Muscle layer of colon (tissue), 2 donors: ENCODE measurements around the gene SSMEM1.
A peak's percentile ranks its signal among the peaks of the same experiment; 100 is the strongest.

Experiments used
- H3K27ac ChIP-seq: one replicate; pipeline ENCODE4 v1.7.0; 2013; ENCODE audit warnings: low read depth, mild to moderate bottlenecking, low read length, moderate library complexity
- H3K27me3 ChIP-seq, 2 donors: one replicate each; pipeline ENCODE4 v1.7.0; 2013; ENCODE audit warnings: low read length in 2 of 2, mild to moderate bottlenecking in 2 of 2; ENCODE audit not compliant: insufficient read depth in 2 of 2, control insufficient read depth in 1 of 2
- H3K36me3 ChIP-seq: one replicate; pipeline ENCODE4 v1.7.0; 2013; ENCODE audit warnings: mild to moderate bottlenecking, low read length; ENCODE audit not compliant: insufficient read depth
- H3K4me1 ChIP-seq: one replicate; pipeline ENCODE4 v1.7.0; 2013; ENCODE audit warnings: mild to moderate bottlenecking, low read length; ENCODE audit not compliant: insufficient read depth
- H3K4me3 ChIP-seq, 2 donors: one replicate each; pipeline ENCODE4 v1.7.0; 2013; ENCODE audit warnings: low read length in 2 of 2, low read depth in 1 of 2, mild to moderate bottlenecking in 1 of 2, moderate library complexity in 1 of 2
- H3K9ac ChIP-seq: one replicate; pipeline ENCODE4 v1.7.0; 2013; ENCODE audit warnings: low read length
- H3K9me3 ChIP-seq: one replicate; pipeline ENCODE4 v1.7.0; 2013; ENCODE audit warnings: mild to moderate bottlenecking, low read length
- donor health status: abdominal sarcoma.
- donor health status: Adenocarcinoma of cecum.

Gene SSMEM1

DNA sequence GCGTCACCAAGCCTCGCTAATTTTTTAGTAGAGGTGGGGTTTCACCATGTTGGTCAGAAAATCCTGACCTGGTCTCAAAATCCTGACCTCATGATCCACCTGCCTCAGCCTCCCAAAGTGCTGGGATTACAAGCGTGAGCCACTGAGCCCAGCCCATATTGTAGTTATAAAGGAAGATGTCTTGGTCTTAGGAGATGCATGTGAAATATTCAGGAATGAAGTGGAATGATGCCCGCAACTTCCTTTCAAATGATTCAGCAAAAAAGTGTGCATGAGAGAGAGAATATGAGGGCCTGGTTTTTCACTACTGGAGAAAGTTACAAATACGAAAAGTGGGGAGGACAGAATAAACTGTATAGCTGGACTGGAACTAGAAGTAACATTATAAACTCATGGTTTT is 18.3 kb upstream of the SSMEM1 start:
- Histone ChIP-seq H3K4me3 (no peak overlapping the region), H3K9me3 (no peaks in the 10 kb centered on the region), H3K4me1 (no peaks in the 10 kb centered on the region), H3K9ac (no peak overlapping the region), H3K27me3 (no peaks in the 10 kb centered on the region), H3K36me3 (peaks cover 29% of the 10 kb centered on the region), H3K27ac (no peak overlapping the region)

DNA sequence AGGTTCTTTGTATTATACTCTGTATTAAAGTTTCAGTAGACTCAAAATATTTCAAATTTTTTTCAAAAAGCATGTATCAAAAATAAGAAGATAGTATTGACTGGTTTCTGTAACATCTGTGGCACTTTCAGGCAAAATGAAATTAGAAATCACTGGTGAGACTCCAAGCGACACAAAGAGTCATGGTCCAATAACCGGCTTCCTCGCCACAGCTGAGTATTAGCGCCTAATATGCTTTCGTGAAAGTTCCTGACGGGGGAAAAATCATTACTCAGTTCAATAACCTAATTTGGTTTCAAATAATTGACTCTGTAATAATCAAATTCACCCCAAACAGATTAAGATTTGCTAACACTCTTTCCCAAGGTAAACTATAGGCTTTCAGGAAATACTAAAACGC is 15.9 kb upstream of the SSMEM1 start:
- Histone ChIP-seq H3K4me1 (no peaks in the 10 kb centered on the region), H3K36me3 (peaks cover 26% of the 10 kb centered on the region), H3K27me3 (no peaks in the 10 kb centered on the region), H3K9ac (no peak overlapping the region), H3K9me3 (no peaks in the 10 kb centered on the region), H3K4me3 (no peak overlapping the region), H3K27ac (no peak overlapping the region)

DNA sequence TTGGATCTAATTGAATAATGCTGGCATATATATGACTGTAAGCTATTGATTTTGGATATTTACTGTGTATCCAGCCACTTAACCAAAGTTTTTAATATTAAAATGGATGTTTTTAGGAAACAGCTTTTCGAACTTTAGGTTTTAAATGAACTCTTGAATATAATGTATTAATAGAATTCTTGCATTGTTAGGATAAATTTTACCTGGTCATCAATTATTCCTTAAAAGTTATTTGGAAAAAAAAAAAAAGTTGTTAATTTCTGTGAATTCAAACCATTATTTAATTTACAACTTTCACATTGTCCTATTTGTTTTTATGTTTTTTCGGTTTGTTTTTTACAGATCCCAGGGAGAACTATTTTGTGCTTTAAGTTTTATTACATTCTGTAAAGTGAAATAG is 12.3 kb upstream of the SSMEM1 start:
- H3K36me3 ChIP-seq = peaks cover 25% of the 10 kb centered on the region
- no peak overlapping the region for H3K27ac ChIP-seq
- no peaks in the 10 kb centered on the region for H3K4me1 ChIP-seq
- no peaks in the 10 kb centered on the region for H3K27me3 ChIP-seq
- no peak overlapping the region for H3K4me3 ChIP-seq
- H3K9ac ChIP-seq = no peak overlapping the region
- no peaks in the 10 kb centered on the region for H3K9me3 ChIP-seq

GRCh38 chr7:130196476-130196875 is 11.2 kb upstream of the SSMEM1 start:
- H3K36me3 ChIP-seq = peaks cover 29% of the 10 kb centered on the region
- H3K9me3 ChIP-seq = no peaks in the 10 kb centered on the region
- no peak overlapping the region for H3K9ac ChIP-seq
- no peaks in the 10 kb centered on the region for H3K4me1 ChIP-seq
- H3K27ac ChIP-seq = no peak overlapping the region
- no peaks in the 10 kb centered on the region for H3K27me3 ChIP-seq
- no peak overlapping the region for H3K4me3 ChIP-seq

GRCh38 chr7:130197094-130197493 is 10.6 kb upstream of the SSMEM1 start:
- H3K4me1 ChIP-seq = no peaks in the 10 kb centered on the region
- H3K27me3 ChIP-seq = no peaks in the 10 kb centered on the region
- peaks cover 29% of the 10 kb centered on the region for H3K36me3 ChIP-seq
- no peak overlapping the region for H3K4me3 ChIP-seq
- no peak overlapping the region for H3K27ac ChIP-seq
- H3K9ac ChIP-seq = no peak overlapping the region
- no peaks in the 10 kb centered on the region for H3K9me3 ChIP-seq

DNA sequence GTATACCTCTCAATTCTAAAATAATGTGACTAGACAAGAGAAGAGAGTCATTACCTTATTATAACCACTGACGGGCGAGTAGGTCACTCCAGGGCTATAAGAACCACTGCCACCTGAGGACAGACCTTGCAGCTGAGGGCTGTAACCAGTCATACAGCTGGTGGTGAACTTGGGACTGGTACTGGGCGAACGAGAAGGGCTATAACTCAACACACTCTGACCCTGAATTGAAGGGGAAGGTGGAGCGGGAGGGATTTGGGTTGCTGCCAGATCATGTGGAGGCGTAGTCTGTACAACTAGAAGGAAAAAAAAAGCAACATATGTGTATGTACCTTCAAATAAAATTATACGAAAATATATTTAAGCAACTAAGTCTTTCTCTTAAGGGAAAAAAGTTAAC is 5.9 kb upstream of the SSMEM1 start:
- H3K27ac ChIP-seq = no peak overlapping the region
- peaks cover 6% of the 10 kb centered on the region for H3K4me1 ChIP-seq
- no peaks in the 10 kb centered on the region for H3K27me3 ChIP-seq
- peaks cover 37% of the 10 kb centered on the region for H3K36me3 ChIP-seq
- H3K9me3 ChIP-seq = no peaks in the 10 kb centered on the region
- no peak overlapping the region for H3K4me3 ChIP-seq
- H3K9ac ChIP-seq = no peak overlapping the region

GRCh38 chr7:130205084-130205947 is 2.3 kb upstream of the SSMEM1 start, which contains the start of gene TMEM209:
Gene TMEM209, minus strand, starts transcription at chr7:130205406. Its CDS starts 31 bp downstream, at chr7:130205375.
- Histone ChIP-seq H3K36me3 (peaks cover 27% of the 10 kb centered on the region), H3K4me1 (peaks cover 6% of the 10 kb centered on the region), H3K27me3 (no peaks in the 10 kb centered on the region), H3K9ac (peak within 1 kb of the TSS; percentile 89), H3K9me3 (no peaks in the 10 kb centered on the region), H3K27ac (peak within 1 kb of the TSS; percentile 70), H3K4me3 (peak within 1 kb of the TSS; percentile 66 to 100)

DNA sequence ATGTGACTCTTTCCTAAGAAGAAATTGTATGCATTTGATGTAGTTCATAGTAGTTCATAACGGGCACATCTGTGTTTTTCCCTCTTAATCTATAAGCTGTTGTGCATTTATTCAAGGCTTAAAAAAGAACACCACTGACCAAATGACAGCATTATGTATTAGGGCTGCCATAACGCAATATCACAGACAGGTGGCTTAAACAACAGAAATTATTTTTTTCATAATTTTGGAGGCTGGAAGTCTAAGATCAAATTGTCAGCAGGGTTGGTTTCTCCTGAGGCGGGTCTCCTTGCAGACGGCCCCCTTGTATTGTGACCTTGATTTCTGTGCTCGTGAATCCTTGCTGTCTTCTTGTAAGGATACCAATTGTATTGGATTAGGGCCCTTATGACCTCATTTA is 627 bp upstream of the SSMEM1 start:
- H3K27ac ChIP-seq = no peak overlapping the region
- peaks cover 6% of the 10 kb centered on the region for H3K4me1 ChIP-seq
- no peaks in the 10 kb centered on the region for H3K27me3 ChIP-seq
- no peak overlapping the region for H3K9ac ChIP-seq
- H3K4me3 ChIP-seq = no peak overlapping the region
- H3K36me3 ChIP-seq = peaks cover 15% of the 10 kb centered on the region
- H3K9me3 ChIP-seq = no peaks in the 10 kb centered on the region

DNA sequence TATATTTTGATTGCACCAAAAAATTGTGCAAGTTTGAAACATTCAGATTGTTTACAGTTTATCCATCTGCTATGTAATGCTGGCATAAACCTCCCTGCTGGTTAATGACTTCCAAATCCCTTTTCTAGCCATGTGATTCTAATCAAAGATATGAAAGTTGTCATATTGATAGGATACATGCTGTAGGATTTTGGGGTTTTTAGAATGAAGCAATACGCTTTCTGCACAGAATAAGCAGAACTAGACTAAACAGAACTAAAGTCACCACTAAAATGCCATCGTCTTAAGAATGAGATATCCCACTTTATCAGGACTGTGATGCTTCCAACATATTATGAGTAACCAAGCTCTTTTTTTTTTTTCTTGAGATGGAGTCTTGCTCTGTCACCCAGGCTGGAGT is 856 bp downstream of the SSMEM1 start:
- no peaks in the 10 kb centered on the region for H3K9me3 ChIP-seq
- H3K9ac ChIP-seq = no peak overlapping the region
- no peak overlapping the region for H3K27ac ChIP-seq

DNA sequence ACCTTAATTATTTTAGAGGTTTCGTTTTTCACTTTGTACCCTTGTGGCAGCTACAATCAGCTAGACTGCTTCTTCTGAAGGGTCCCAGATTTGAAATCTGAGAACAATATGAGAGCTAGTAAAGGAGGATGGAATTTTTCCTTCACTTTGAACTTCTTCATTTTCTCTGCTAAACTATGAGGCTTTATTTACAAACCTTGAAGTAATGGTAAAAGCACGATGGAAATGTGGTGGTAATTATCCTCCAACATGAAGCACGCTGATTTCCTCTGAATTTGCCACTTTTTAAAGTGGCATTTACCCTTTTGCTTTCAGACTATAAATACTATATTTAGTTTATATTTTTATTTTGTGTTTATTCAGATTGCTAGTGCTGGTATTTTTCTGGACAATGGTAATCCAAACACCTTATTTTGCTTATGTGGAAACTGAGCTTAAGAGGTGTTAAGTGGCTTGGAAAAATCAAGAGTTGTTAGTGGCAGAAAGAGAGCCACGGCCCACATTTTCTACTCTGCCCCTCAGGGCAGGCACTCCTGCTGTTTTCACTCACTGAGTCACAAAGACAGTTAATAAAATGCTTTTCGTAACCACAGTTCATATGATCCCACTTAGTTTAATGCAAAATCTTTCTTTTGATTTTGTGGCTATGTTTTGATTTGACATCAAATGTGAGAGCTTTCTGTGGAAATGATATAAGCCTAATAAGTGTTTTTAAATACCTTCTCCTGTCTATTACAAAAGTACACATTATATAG is 2.7 kb downstream of the SSMEM1 start:
- Histone ChIP-seq H3K9ac (no peak overlapping the region), H3K27ac (no peak overlapping the region), H3K4me1 (no peaks in the 10 kb centered on the region), H3K9me3 (no peaks in the 10 kb centered on the region), H3K36me3 (no peaks in the 10 kb centered on the region), H3K4me3 (no peak overlapping the region), H3K27me3 (no peaks in the 10 kb centered on the region)

More for the DNA sequence above, 856 bp downstream of the SSMEM1 start:
- Histone ChIP-seq H3K4me1 (peaks cover 6% of the 10 kb centered on the region), H3K36me3 (peaks cover 4% of the 10 kb centered on the region), H3K27me3 (no peaks in the 10 kb centered on the region), H3K4me3 (no peak overlapping the region)

GRCh38 chr7:130213828-130214227 is 6.2 kb downstream of the SSMEM1 start:
- Histone ChIP-seq H3K9me3 (no peaks in the 10 kb centered on the region), H3K4me1 (no peaks in the 10 kb centered on the region), H3K27ac (no peak overlapping the region), H3K27me3 (no peaks in the 10 kb centered on the region), H3K4me3 (no peak overlapping the region), H3K36me3 (no peaks in the 10 kb centered on the region), H3K9ac (no peak overlapping the region)
